HL-60/S4 treated with retinoic acid at 250 ng/mL for 4 days and 3 days (cell line): ENCODE data around the gene ABHD17B.
"Not testable (repeated sequence)": the region's sequence is repeated elsewhere in the genome, so short reads cannot be mapped to it uniquely, and the experiment has no call there.

Source experiments
- in situ Hi-C: fragments of 300-500 bp; cut with MboI; formaldehyde crosslinking; loops from 2 replicates; pipeline ENCODE4 v1.7.0; 2022; ENCODE audit warnings: low sequenced_read_pairs

Gene ABHD17B

DNA sequence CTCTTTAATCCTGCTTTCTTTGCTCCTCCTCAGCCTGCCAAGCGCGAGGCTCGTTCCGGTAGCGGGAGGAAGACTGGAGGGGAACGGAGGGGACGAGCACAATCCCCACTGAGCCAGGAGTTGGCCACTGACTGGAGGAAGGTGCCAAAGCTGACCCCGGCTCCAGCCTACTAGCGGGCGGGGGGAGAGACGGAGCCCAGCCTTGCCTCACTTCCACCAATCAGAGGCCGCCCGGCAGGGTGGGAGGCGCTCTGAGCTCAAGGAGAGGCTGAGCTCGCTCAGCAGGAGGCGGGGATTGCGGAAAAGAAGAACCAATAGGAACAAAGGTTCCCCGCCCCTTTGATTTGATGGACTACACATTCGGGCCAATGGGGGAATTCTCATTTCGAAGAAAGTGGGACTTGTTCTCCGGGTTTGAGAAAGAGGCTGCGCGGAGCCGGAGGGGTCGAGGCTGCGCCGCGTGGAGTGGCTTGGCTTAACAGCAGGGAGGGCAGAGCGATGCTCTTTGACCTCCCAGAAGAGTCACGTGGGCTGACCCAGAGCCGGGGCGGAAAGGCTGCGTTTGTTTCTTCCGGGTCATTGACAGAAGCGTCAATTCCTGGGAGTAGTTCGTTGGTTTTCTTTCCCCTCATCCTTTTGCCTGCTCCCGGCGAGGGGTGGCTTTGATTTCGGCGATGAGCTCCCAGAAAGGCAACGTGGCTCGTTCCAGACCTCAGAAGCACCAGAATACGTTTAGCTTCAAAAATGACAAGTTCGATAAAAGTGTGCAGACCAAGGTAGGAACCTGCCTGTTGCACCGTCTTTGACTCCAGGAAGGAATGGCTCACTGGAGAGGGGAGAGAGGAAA lies at the start of gene ABHD17B, which contains the start of gene C9orf85:
Gene ABHD17B, minus strand, starts transcription at position 133 of the 847 bp plus-strand sequence. CDS start 36,113 bp downstream, outside the sequence.
Gene C9orf85, plus strand, starts transcription at position 579 of the 847 bp plus-strand sequence. Its CDS starts 96 bp downstream, at position 675.
- in situ Hi-C loops: no loop called here

DNA sequence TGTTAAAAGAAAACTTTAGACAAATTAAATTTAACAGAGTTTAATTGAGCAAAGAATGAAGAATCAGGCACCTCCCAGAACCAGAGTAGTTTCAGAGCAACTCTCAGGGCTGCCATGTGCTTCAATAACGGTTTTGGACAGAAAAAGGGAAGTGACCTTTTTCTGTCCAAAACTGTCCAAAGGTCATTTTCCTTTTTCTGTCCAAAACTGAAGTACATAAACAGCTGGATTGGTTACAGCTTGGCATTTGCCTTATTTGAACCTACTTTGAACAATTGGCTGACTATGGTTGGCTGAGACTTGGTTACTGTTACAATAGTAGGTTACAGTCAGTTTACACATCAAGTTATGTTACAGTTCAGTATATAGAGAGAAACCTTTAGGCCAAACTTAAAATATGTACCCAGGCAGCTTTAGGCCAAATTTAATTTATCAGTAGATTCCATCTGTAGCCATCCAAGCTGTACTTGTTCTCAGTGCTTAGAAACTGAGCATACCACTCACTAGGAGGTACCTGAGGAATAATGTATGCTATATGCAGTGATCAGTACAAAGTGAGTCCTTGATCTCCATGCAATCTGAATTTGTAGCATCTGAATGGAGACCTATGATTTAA lies 44.4 kb upstream of the ABHD17B start:
- in situ Hi-C loops: no loop called here

DNA sequence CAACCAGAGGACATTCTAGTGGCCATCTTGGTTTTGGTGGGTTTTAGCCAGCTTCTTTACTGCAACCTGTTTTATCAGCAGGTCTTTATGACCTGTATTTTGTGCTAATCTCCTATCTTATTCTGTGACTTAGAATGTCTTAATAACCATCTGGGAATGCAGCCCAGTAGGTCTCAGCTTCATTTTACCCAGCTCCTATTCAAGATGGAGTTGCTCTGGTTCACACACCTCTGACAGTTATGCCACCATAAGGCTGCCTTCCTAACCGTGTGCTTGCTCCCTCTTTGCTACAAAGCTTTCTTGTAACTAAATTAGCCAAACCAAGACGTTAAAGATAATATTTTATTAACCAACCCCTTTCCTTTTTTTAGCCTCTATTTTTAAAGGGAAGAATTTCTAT lies 43.7 kb upstream of the ABHD17B start:
- in situ Hi-C loops: not testable (repeated sequence)

- in situ Hi-C loops: no loop called here
Observed at GRCh38 chr9:71944754-71945375, 33.9 kb upstream of the ABHD17B start.

DNA sequence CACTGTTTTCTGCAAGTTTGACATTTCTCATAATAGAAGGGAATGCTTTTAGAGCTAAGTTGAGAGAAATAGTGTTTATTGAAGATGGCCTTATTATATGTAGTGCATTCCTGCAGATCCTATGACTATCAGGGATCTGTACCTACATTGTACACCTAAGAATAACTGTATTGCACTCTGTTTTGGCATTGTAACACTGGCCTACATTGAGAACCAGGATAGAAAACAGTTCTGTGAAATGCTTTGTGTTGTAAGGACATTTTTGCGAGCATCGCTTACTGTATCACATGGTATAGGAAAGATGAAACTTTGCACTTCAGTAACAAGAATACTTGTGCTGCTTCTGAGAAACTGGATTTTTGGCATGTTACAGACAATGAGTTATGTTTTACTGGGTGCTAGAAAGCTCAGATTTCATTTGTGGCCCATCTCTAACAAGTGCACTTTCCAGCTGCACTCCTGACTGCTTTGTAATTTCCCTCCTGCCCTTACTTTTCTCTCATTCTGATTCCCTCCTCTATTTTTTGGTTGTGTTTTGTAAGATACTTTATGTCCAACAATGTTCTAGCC lies 31.1 kb upstream of the ABHD17B start:
- in situ Hi-C loops: no loop called here

- in situ Hi-C loops: no loop called here
Observed at GRCh38 chr9:71941060-71941568, 30.1 kb upstream of the ABHD17B start.

- in situ Hi-C loops: no loop called here
Observed at GRCh38 chr9:71937898-71938297, 26.9 kb upstream of the ABHD17B start.

- in situ Hi-C loops: no loop called here
Observed at GRCh38 chr9:71937070-71937625, 26.2 kb upstream of the ABHD17B start.

- in situ Hi-C loops: no loop called here
Observed at GRCh38 chr9:71936066-71936465, 25.1 kb upstream of the ABHD17B start.

DNA sequence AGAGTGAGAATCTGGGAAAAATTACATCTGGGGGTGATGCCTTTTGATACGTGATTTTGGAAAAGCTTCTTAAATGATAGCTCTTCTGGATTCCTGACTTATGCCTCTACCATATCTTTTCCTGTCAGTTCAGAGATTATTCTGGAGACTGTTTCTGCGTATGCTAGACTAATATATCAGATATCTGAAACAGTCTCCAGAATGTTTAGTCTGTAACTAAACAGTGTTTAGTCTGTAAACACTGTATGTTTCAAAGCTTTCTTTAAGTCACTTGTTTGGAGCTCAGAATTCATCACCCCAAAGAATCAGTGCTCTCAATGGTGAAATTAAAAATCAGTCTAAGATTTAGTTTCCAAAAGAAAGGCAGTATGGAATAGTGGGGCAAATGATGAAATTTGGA lies 20.2 kb upstream of the ABHD17B start:
- in situ Hi-C loops: no loop called here

DNA sequence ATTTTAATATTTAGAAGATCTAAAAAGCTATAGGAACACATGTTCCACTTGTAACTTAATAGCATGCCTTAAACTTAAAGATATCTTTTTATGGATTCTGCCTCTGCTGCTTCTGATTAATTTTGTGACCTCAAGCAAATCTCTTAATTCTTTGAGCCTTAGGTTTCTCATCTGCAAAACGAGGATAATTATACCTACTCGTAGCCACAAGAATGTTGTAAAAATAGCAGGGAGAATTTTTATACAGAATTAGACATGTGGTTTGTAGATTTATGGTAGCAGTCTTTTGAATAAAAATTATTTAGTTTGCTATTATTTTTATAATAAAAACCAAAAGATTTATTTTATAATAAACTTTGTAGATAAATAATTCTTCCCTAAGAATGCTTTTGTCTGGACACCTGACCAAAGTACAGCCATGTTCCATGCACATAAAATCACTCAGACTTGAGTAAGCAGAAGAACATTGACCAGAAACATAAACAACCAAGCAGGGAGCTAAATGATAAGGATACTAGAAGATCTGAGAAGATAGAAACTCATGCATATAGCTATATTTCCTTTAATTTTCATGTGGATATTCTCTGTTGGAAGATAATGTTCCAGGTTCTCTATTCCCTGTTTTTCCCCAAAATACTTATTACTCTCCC lies 18.9 kb upstream of the ABHD17B start:
- in situ Hi-C loops: no loop called here

DNA sequence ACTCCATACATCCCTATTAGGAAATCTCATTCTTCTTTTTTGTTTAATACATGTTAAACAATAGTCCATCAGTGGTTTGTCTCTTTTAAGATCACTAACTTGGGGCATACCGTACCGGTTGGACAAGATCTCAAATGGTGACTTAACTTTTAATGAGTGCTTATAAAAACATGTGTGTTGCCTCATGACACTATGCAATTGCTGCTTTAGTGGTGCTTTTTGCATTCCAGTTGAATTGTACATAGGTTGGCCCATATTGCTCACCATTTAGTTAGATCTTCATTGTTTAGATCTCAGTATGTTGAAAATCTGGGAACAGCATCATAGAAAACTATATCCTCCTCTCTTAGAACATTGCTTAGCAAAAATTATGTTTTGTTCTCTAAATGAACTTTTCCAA lies 18.2 kb upstream of the ABHD17B start:
- in situ Hi-C loops: no loop called here

- in situ Hi-C loops: no loop called here
Observed at GRCh38 chr9:71928806-71929205, 17.8 kb upstream of the ABHD17B start.

DNA sequence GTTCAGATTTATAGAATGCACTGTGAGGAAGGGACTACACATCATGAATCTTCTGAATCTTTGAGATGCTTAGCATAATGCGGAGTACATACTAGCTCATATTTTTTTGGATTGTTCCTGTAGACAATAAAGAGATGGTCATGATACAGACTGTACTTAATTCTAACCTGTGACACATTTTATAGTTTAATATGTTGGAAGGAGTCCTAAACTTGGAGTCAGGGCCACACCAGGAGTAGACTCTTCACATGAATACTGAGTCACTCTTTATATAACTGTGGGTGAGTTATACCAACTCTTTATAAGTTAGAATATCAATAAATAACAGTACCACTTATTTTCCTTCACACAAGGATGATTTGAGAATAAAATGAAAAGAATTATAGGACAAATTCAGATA lies 17.4 kb upstream of the ABHD17B start:
- in situ Hi-C loops: no loop called here

GRCh38 chr9:71925834-71926233 lies 14.8 kb upstream of the ABHD17B start:
- in situ Hi-C loops: no loop called here

DNA sequence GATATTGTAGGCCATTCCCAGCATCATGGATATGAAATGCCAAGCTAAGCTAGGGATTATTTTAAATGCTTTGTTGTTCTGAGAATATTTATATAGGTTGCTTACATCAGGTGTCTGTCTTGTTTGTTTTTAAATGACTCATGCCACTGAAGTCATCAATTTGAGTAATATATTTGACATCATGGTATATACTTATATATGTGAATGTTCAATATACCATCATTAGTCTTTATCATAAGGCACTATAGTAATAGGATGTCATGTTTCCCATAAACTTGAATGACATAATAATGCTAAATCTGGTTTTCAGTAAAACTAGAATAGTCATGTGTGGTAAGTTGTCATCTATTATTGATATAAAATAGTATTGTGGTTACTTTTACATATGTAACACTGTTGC lies 13.6 kb upstream of the ABHD17B start:
- in situ Hi-C loops: no loop called here

DNA sequence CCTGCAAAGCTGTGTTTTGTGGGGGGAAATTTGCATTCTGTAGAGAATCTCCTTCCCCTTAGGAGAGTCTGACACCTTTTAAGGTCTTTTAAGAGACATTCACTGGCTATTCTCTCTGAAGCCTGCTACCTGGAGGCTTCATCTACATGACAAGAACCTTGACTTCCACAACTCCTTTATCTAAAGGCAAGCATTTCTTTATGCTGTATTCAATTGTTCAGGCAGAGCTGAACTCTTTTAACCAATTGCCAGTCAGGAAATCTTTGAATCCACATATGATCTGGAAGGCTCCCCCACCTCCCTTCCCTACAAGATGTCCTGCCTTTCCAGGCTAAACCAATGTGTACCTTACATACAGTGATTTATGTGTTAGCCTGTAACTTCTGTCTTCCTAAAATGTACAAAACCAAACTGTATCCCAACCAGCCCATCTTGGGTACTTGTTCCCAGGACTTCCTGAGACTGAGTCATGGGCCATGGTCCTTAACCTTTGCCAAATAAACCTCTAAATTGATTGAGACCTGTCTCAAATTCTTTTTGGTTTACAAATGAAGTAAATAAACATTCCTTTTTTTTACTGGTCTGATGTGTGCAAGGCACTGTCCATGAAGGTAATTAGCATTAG lies 10.3 kb upstream of the ABHD17B start:
- in situ Hi-C loops: no loop called here

GRCh38 chr9:71920456-71921189 lies 9.6 kb upstream of the ABHD17B start:
- in situ Hi-C loops: no loop called here

DNA sequence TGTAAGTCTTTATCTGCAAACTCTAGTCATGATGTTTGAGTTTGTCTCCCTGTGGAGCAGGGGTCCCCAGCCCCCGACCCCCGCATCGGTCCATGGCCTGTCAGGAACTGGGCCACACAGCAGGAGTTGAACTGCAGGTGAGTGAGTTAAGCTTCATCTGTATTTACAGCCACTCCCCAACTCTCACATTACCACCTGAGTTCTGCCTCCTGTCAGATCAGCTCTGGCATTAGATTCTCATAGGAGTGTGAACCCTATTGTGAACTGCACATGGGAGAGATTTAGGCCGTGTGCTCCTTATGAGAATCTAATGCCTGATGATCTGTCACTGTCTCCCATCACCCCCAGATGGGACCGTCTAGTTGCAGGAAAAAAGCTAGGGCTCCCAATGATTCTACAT lies 7.4 kb upstream of the ABHD17B start:
- in situ Hi-C loops: no loop called here
